ENCODE data around the gene SNX17.
"Not testable (repeated sequence)": the region's sequence is repeated elsewhere in the genome, so short reads cannot be mapped to it uniquely, and the experiment has no call there.

SNX17 gene

GRCh38 chr2:27400348-27401135 lies 30.1 kb downstream of the SNX17 start:
- DNase-seq (ENCODE audit: low spot score) = no peak

- peak; percentile 14 for DNase-seq (ENCODE audit: low spot score)
Measured at GRCh38 chr2:27407798-27408491, 37.5 kb downstream of the SNX17 start.

GRCh38 chr2:27408601-27409320 lies 38.3 kb downstream of the SNX17 start:
- peak; percentile 22 for DNase-seq (ENCODE audit: low spot score)

GRCh38 chr2:27409321-27410073 lies 39.1 kb downstream of the SNX17 start, which contains the start of gene PPM1G:
TSS of gene PPM1G (minus strand) at chr2:27409591. CDS start at chr2:27409422, 169 bp downstream.
- peak; percentile 97 for DNase-seq (ENCODE audit: low spot score)

GRCh38 chr2:27412419-27413152 lies 42.2 kb downstream of the SNX17 start:
- no peak for DNase-seq (ENCODE audit: low spot score)

- no peak for DNase-seq (ENCODE audit: low spot score)
Measured at GRCh38 chr2:27416151-27416550, 45.7 kb downstream of the SNX17 start.

- no peak for DNase-seq (ENCODE audit: low spot score)
Measured at GRCh38 chr2:27420996-27421395, 50.6 kb downstream of the SNX17 start.

- no peak for DNase-seq (ENCODE audit: low spot score)
Measured at GRCh38 chr2:27421660-27422250, 51.3 kb downstream of the SNX17 start.

- no peak for DNase-seq (ENCODE audit: low spot score)
Measured at GRCh38 chr2:27422958-27423357, 52.5 kb downstream of the SNX17 start.

- DNase-seq (ENCODE audit: low spot score) = not testable (repeated sequence)
Measured at GRCh38 chr2:27425039-27425438, 54.6 kb downstream of the SNX17 start.

Measured in activated CD4-positive, alpha-beta T cell treated with anti-CD3 and anti-CD28 coated beads, Interleukin-2, Interleukin-4, amounts not matched to agents 100 ng/mL and 50 ng/mL, durations not matched to agents 16 hours and 8 hours (primary cell).